Neural cell (in vitro differentiated cells): ENCODE data around the gene TTLL12.

Experiments used
- CTCF ChIP-seq: fragments of 450-650 bp; IDR thresholded peaks from 2 replicates; pipeline ENCODE4 v1.5.1; 2014; ENCODE audit warnings: antibody characterized with exemption, mild to moderate bottlenecking, moderate library complexity; ENCODE audit not compliant: poor library complexity, severe bottlenecking
- EP300 ChIP-seq: fragments of 450-650 bp; conservative IDR thresholded peaks from 2 replicates; pipeline ENCODE4 v1.6.1; 2014; ENCODE audit warnings: antibody characterized with exemption, mild to moderate bottlenecking, moderate library complexity; ENCODE audit not compliant: poor library complexity, severe bottlenecking
- EZH2 ChIP-seq: fragments of 200-600, 300-800 bp; shearing (Covaris generic), sonication (generic); IDR thresholded peaks from 2 replicates; pipeline ENCODE4 v1.6.1; 2014; ENCODE audit warnings: antibody characterized with exemption, low read length, borderline replicate concordance, mild to moderate bottlenecking; ENCODE audit not compliant: insufficient read depth, poor library complexity, severe bottlenecking
- POLR2AphosphoS5 ChIP-seq: IDR thresholded peaks from 2 replicates; pipeline ENCODE4 v1.6.1; 2012
- RAD21 ChIP-seq: fragments of 450-650 bp; conservative IDR thresholded peaks from 2 replicates; pipeline ENCODE4 v1.6.1; 2014; ENCODE audit warnings: antibody characterized with exemption, mild to moderate bottlenecking, moderate library complexity
- SMC3 ChIP-seq: fragments of 450-650 bp; conservative IDR thresholded peaks from 2 replicates; pipeline ENCODE4 v1.6.1; 2014; ENCODE audit warnings: antibody characterized with exemption, mild to moderate bottlenecking, moderate library complexity; ENCODE audit not compliant: poor library complexity
- TAF1 ChIP-seq: IDR thresholded peaks from 2 replicates; pipeline ENCODE4 v1.6.1; 2012; ENCODE audit warnings: low read depth
- TF ChIP-seq, protein P1 (sequence below): IDR thresholded peaks from 2 replicates; pipeline ENCODE4 v1.6.1; 2012; ENCODE audit warnings: borderline replicate concordance

- no peak for TF ChIP-seq TAF1
- no peak for TF ChIP-seq CTCF
- no peak for TF ChIP-seq RAD21
- no peak for TF ChIP-seq EP300
- TF ChIP-seq POLR2AphosphoS5, result no peak
- no peak for TF ChIP-seq EZH2
- TF ChIP-seq, protein P1, sequence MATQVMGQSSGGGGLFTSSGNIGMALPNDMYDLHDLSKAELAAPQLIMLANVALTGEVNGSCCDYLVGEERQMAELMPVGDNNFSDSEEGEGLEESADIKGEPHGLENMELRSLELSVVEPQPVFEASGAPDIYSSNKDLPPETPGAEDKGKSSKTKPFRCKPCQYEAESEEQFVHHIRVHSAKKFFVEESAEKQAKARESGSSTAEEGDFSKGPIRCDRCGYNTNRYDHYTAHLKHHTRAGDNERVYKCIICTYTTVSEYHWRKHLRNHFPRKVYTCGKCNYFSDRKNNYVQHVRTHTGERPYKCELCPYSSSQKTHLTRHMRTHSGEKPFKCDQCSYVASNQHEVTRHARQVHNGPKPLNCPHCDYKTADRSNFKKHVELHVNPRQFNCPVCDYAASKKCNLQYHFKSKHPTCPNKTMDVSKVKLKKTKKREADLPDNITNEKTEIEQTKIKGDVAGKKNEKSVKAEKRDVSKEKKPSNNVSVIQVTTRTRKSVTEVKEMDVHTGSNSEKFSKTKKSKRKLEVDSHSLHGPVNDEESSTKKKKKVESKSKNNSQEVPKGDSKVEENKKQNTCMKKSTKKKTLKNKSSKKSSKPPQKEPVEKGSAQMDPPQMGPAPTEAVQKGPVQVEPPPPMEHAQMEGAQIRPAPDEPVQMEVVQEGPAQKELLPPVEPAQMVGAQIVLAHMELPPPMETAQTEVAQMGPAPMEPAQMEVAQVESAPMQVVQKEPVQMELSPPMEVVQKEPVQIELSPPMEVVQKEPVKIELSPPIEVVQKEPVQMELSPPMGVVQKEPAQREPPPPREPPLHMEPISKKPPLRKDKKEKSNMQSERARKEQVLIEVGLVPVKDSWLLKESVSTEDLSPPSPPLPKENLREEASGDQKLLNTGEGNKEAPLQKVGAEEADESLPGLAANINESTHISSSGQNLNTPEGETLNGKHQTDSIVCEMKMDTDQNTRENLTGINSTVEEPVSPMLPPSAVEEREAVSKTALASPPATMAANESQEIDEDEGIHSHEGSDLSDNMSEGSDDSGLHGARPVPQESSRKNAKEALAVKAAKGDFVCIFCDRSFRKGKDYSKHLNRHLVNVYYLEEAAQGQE, result no peak
- no peak for TF ChIP-seq SMC3
Measured at GRCh38 chr22:43213051-43213450, 26.1 kb upstream of the TTLL12 start.
